C4-2B (cell line): ENCODE measurements around the gene KCNJ1.

Experiments
- CTCF ChIP-seq: fragments of 450-650 bp; conservative IDR thresholded peaks from 2 replicates; pipeline ENCODE4 v1.5.1; 2017; ENCODE audit warnings: mild to moderate bottlenecking
- ZFX ChIP-seq: fragments of 450-650 bp; IDR thresholded peaks from 2 replicates; pipeline ENCODE4 v1.6.1; 2017

- TF ChIP-seq ZFX (no peak), CTCF (peak; percentile 66)
Observed at GRCh38 chr11:128886406-128887124, 19.5 kb upstream of the KCNJ1 start.
